Measurements from ENCODE around the gene KCNIP4.

- TF ChIP-seq EZH2 (IDR thresholded peaks at IDR 0.05) (no peak), POLR2AphosphoS5 (IDR thresholded peaks at IDR 0.05; ENCODE audit: borderline replicate concordance, low read depth, low read length) (no peak)
Observed at GRCh38 chr4:21992330-21992729, 43.8 kb upstream of the KCNIP4 start.
